ENCODE measurements around the gene NCOA7.

DNA sequence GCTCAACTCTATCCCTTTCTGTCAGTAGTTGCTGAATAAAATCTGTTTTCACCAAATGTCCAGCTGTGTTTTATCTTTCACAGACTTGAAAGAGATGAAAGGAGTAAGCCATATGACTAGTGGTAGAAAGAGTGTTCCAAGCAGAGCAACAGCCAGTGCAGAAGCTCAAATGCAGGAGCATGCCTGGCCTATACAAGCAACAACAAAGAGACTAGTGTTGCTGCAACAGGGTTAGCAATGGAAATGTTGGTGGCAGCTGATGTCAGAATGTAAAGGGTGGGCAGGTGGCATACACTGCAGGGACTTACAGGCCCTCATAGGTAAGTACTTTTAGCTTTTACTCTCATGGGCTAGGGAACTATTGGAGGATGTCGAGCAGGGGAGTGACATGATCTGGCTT is 160.6 kb downstream of the NCOA7 start:
- TF ChIP-seq, protein P1, sequence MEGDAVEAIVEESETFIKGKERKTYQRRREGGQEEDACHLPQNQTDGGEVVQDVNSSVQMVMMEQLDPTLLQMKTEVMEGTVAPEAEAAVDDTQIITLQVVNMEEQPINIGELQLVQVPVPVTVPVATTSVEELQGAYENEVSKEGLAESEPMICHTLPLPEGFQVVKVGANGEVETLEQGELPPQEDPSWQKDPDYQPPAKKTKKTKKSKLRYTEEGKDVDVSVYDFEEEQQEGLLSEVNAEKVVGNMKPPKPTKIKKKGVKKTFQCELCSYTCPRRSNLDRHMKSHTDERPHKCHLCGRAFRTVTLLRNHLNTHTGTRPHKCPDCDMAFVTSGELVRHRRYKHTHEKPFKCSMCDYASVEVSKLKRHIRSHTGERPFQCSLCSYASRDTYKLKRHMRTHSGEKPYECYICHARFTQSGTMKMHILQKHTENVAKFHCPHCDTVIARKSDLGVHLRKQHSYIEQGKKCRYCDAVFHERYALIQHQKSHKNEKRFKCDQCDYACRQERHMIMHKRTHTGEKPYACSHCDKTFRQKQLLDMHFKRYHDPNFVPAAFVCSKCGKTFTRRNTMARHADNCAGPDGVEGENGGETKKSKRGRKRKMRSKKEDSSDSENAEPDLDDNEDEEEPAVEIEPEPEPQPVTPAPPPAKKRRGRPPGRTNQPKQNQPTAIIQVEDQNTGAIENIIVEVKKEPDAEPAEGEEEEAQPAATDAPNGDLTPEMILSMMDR (IDR thresholded peaks at IDR 0.05): no peak
- TF ChIP-seq, protein P2, sequence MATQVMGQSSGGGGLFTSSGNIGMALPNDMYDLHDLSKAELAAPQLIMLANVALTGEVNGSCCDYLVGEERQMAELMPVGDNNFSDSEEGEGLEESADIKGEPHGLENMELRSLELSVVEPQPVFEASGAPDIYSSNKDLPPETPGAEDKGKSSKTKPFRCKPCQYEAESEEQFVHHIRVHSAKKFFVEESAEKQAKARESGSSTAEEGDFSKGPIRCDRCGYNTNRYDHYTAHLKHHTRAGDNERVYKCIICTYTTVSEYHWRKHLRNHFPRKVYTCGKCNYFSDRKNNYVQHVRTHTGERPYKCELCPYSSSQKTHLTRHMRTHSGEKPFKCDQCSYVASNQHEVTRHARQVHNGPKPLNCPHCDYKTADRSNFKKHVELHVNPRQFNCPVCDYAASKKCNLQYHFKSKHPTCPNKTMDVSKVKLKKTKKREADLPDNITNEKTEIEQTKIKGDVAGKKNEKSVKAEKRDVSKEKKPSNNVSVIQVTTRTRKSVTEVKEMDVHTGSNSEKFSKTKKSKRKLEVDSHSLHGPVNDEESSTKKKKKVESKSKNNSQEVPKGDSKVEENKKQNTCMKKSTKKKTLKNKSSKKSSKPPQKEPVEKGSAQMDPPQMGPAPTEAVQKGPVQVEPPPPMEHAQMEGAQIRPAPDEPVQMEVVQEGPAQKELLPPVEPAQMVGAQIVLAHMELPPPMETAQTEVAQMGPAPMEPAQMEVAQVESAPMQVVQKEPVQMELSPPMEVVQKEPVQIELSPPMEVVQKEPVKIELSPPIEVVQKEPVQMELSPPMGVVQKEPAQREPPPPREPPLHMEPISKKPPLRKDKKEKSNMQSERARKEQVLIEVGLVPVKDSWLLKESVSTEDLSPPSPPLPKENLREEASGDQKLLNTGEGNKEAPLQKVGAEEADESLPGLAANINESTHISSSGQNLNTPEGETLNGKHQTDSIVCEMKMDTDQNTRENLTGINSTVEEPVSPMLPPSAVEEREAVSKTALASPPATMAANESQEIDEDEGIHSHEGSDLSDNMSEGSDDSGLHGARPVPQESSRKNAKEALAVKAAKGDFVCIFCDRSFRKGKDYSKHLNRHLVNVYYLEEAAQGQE (IDR thresholded peaks at IDR 0.05; ENCODE audit: insufficient read depth in 1 of 2, low read depth in 2 of 2, low read length in 1 of 2): no peak
- TF ChIP-seq POLR2AphosphoS5 (IDR thresholded peaks at IDR 0.05; ENCODE audit: low read depth, low read length): no peak

Measured in Panc1 (cell line).